Suprapubic skin (tissue), 4 donors: ENCODE results near the gene HIVEP1.

Source experiments
- CTCF ChIP-seq, 2 donors: fragments of 200-600 bp in 1 of 2; fragments of 450-650 bp in 1 of 2; sonication (generic) in 1 of 2; IDR thresholded peaks; one replicate each; pipeline ENCODE4 v1.5.1; 2016 to 2019; ENCODE audit warnings: antibody characterized with exemption in 2 of 2, mild to moderate bottlenecking in 1 of 2, moderate library complexity in 1 of 2
- EP300 ChIP-seq: sonication (generic); formaldehyde crosslinking; IDR thresholded peaks from one replicate; pipeline ENCODE4 v1.6.1; 2017; ENCODE audit warnings: antibody characterized with exemption
- POLR2A ChIP-seq, 2 donors: fragments of 450-650 bp; IDR thresholded peaks; one replicate each; pipeline ENCODE4 v1.6.1; 2017; ENCODE audit warnings: antibody characterized with exemption in 2 of 2, mild to moderate bottlenecking in 2 of 2, moderate library complexity in 2 of 2
- POLR2AphosphoS5 ChIP-seq, 3 donors: sonication (generic); formaldehyde crosslinking; IDR thresholded peaks; one replicate each; pipeline ENCODE4 v1.6.1; 2017; ENCODE audit warnings: antibody characterized with exemption in 3 of 3

DNA sequence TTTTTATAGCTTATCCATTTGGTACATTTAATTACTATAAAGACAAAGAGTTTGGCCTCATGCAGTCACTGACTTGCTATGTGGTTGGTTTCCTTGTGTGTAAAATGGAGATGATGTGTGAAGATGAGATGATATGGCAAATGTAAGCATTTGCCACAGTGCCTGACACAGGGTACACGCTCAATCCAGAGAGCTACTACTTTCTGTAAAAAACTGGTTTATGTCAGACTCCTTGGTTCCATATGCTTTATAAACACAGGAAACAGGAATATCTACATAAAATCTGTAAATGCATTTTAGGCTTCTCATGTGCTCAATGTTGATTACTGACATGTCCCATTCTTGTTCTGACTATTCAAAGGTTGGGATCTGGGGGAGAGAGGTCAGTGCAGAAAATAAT, 10.4 kb downstream of the HIVEP1 start:
- no peak for TF ChIP-seq CTCF (IDR thresholded peaks at IDR 0.05)
- TF ChIP-seq EP300, result no peak
- TF ChIP-seq POLR2AphosphoS5 (IDR thresholded peaks at IDR 0.05), result no peak
- TF ChIP-seq POLR2A (IDR thresholded peaks at IDR 0.05), result no peak
